ENCODE data around the gene ZNF431. TPM values are rescaled to one million over a fixed set of nuclear protein-coding genes. Genes with fewer than 3 reads are reported as not detected.

ZNF431 gene
- total RNA-seq, 1 experiment from 2014 or later = 9.2 TPM

DNA sequence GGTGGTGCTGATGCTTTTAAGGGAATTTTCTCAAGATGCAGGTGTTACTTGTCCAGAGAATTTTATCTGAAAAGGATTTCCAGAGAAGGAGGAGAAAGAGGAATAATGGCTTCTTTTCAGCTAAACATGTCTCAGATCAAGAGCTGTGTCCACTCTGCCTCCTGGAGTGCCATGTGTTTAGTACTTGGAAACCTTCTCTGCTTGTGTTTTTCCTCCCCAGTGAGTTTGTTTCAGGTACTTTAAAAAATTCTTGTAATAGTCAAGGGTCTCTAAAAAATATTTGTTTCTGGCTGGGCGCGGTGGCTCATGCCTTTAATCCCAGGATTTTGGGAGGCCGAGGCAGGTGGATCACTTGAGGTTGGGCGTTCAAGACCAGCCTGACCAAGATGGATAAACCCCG is 22.7 kb downstream of the ZNF431 start:
- H2AFZ ChIP-seq (ENCODE audit: low read length) = no peak overlapping the region
- POLR2A ChIA-PET (ENCODE audit: unreplicated experiment) = no interaction called here
- no peaks in the 10 kb centered on the region for H3F3A ChIP-seq (ENCODE audit: low read length, unreplicated experiment)
- H3K4me1 ChIP-seq (ENCODE audit: insufficient read depth, low read length) = no peaks in the 10 kb centered on the region
- DNase-seq (no peak), ATAC-seq (no peak)
- CTCF ChIA-PET = no interaction called here
- TF ChIP-seq EZH2 (IDR thresholded peaks at IDR 0.05; ENCODE audit: low read length, unreplicated experiment) = no peak
- TF ChIP-seq, protein P1, sequence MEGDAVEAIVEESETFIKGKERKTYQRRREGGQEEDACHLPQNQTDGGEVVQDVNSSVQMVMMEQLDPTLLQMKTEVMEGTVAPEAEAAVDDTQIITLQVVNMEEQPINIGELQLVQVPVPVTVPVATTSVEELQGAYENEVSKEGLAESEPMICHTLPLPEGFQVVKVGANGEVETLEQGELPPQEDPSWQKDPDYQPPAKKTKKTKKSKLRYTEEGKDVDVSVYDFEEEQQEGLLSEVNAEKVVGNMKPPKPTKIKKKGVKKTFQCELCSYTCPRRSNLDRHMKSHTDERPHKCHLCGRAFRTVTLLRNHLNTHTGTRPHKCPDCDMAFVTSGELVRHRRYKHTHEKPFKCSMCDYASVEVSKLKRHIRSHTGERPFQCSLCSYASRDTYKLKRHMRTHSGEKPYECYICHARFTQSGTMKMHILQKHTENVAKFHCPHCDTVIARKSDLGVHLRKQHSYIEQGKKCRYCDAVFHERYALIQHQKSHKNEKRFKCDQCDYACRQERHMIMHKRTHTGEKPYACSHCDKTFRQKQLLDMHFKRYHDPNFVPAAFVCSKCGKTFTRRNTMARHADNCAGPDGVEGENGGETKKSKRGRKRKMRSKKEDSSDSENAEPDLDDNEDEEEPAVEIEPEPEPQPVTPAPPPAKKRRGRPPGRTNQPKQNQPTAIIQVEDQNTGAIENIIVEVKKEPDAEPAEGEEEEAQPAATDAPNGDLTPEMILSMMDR (conservative IDR thresholded peaks at IDR 0.05; ENCODE audit: low read depth, low read length) = no peak
- TF ChIP-seq EZH2phosphoT487 (IDR thresholded peaks at IDR 0.05; ENCODE audit: borderline replicate concordance, low read length) = no peak
- no peak overlapping the region for H3K4me2 ChIP-seq (ENCODE audit: low read length)
- no peaks in the 10 kb centered on the region for H3K27me3 ChIP-seq (ENCODE audit: low read length)
- intact Hi-C loops (cut with micrococcal nuclease) = no loop called here
- no peak overlapping the region for H3K9ac ChIP-seq (ENCODE audit: low read length)
- no peak overlapping the region for H3K4me3 ChIP-seq (ENCODE audit: low read length)
- H3K36me3 ChIP-seq (ENCODE audit: low read depth, low read length) = peaks cover 72% of the 10 kb centered on the region
- H3K27ac ChIP-seq (ENCODE audit: low read length) = no peak overlapping the region
- H3K79me2 ChIP-seq (ENCODE audit: low read length) = peaks cover 12% of the 10 kb centered on the region
- BruUV-seq (replicated peaks) = no TSS peak
- no peaks in the 10 kb centered on the region for H3K9me2 ChIP-seq (replicated peaks; ENCODE audit: low read length)
- H4K20me1 ChIP-seq (ENCODE audit: low read length) = no peaks in the 10 kb centered on the region
- no peaks in the 10 kb centered on the region for H3K9me3 ChIP-seq (ENCODE audit: low read length)

DNA sequence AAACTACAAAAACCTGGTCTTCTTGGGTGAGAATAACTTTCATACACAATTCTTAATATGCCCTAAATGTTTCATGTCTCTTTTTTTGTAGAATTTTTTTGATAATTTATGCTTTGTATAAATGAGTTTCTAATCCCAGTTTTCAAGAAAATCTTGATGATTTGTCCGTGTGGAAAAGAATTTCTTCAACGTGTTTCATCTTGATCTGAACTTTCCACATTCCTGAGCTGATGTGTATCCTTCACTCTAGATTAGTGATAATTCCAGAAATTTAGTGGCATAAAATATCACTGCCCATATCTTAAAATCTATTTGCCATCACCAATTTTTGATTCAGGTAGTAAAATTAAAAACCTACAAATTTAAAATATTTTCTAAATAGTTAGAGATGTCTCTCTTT is 24.6 kb downstream of the ZNF431 start:
- Histone ChIP-seq H3F3A (ENCODE audit: low read length, unreplicated experiment) (no peaks in the 10 kb centered on the region), H3K4me1 (ENCODE audit: insufficient read depth, low read length) (no peaks in the 10 kb centered on the region), H3K36me3 (ENCODE audit: low read depth, low read length) (peaks cover 74% of the 10 kb centered on the region), H3K4me3 (ENCODE audit: low read length) (no peak overlapping the region), H3K9me3 (ENCODE audit: low read length) (no peaks in the 10 kb centered on the region), H3K27me3 (ENCODE audit: low read length) (no peaks in the 10 kb centered on the region), H3K9ac (ENCODE audit: low read length) (no peak overlapping the region), H3K4me2 (ENCODE audit: low read length) (no peak overlapping the region), H3K9me2 (replicated peaks; ENCODE audit: low read length) (no peaks in the 10 kb centered on the region), H2AFZ (ENCODE audit: low read length) (no peak overlapping the region), H4K20me1 (ENCODE audit: low read length) (no peaks in the 10 kb centered on the region), H3K27ac (ENCODE audit: low read length) (no peak overlapping the region), H3K79me2 (ENCODE audit: low read length) (no peaks in the 10 kb centered on the region)
- BruUV-seq (replicated peaks) = no TSS peak
- CTCF ChIA-PET = no interaction called here
- no peak for ATAC-seq
- POLR2A ChIA-PET (ENCODE audit: unreplicated experiment) = no interaction called here
- intact Hi-C loops (cut with micrococcal nuclease) = no loop called here
- no peak for DNase-seq
- no peak for TF ChIP-seq EZH2phosphoT487 (IDR thresholded peaks at IDR 0.05; ENCODE audit: borderline replicate concordance, low read length)
- TF ChIP-seq, protein P1 (conservative IDR thresholded peaks at IDR 0.05; ENCODE audit: low read depth, low read length) = no peak
- TF ChIP-seq EZH2 (IDR thresholded peaks at IDR 0.05; ENCODE audit: low read length, unreplicated experiment) = no peak

DNA sequence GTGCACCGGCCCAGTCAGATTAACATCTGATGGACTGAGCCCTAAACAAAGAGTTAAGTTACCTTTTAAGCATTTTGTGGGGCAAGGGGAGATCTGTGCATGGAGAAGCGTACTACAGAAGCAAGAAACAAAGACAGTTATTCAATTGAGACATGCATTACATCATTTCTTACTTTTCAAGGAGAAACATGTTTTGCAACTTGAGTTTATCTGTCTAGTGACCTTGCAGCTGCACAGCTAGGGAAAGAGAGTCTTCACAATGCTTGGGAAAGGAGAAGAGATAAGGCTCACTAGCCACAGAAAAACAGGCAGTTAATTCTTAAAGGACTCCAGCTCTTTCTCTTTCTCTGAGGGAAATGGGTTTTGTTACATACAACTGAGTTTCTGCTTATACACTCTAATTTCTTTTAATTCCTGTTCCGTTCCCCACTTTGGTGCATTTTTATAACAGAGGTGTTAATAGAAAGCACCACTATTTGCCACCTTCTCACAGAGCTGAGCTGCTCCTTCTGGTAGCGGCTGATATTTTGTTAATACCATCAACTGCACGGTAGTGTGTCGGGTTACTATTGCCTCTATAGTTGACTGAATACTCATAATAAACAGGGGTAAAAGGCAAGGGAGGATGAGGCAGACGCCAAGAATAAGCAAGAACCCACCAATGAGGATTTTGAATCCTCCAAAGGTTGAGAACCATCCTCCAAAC is 55.9 kb downstream of the ZNF431 start:
- DNase-seq (no peak), ATAC-seq (no peak)
- POLR2A ChIA-PET (ENCODE audit: unreplicated experiment) = interaction anchor here (0.5 kb wide), 1 partner anchor 10 kb away, joined by 9 read pairs; no protein-coding TSS in a partner anchor
- CTCF ChIA-PET = no interaction called here
- H4K20me1 ChIP-seq (ENCODE audit: low read length) = no peaks in the 10 kb centered on the region
- H3K9me2 ChIP-seq (replicated peaks; ENCODE audit: low read length) = no peaks in the 10 kb centered on the region
- no peak overlapping the region for H3K4me2 ChIP-seq (ENCODE audit: low read length)
- TF ChIP-seq EZH2 (IDR thresholded peaks at IDR 0.05; ENCODE audit: low read length, unreplicated experiment) = no peak
- no peak for TF ChIP-seq EZH2phosphoT487 (IDR thresholded peaks at IDR 0.05; ENCODE audit: borderline replicate concordance, low read length)
- TF ChIP-seq, protein P1 (conservative IDR thresholded peaks at IDR 0.05; ENCODE audit: low read depth, low read length) = no peak
- no peaks in the 10 kb centered on the region for H3F3A ChIP-seq (ENCODE audit: low read length, unreplicated experiment)
- H3K27ac ChIP-seq (ENCODE audit: low read length) = no peak overlapping the region
- H3K79me2 ChIP-seq (ENCODE audit: low read length) = no peaks in the 10 kb centered on the region
- no TSS peak for BruUV-seq (replicated peaks)
- 0 out of 2 replicates have a peak, but pooled peaks cover 10% of the 10 kb centered on the region for H3K9me3 ChIP-seq (ENCODE audit: low read length)
- no peaks in the 10 kb centered on the region for H3K27me3 ChIP-seq (ENCODE audit: low read length)
- intact Hi-C loops (cut with micrococcal nuclease) = no loop called here
- H3K4me1 ChIP-seq (ENCODE audit: insufficient read depth, low read length) = no peaks in the 10 kb centered on the region
- no peak overlapping the region for H3K9ac ChIP-seq (ENCODE audit: low read length)
- H2AFZ ChIP-seq (ENCODE audit: low read length) = no peak overlapping the region
- no peak overlapping the region for H3K4me3 ChIP-seq (ENCODE audit: low read length)
- H3K36me3 ChIP-seq (ENCODE audit: low read depth, low read length) = no peaks in the 10 kb centered on the region

Data from PC-3 (cell line).